Stimulated activated CD4-positive, alpha-beta T cell treated with anti-CD3 and anti-CD28 coated beads, Interleukin-4, amount 100 ng/mL, for 1 hour (primary cell): ENCODE measurements around the gene CYB561D1.

Experiments used
- DNase-seq: peaks from one replicate; pipeline ENCODE4 v3.0.0-alpha.2; 2020

CYB561D1 gene

GRCh38 chr1:109482242-109482641 lies 11.7 kb upstream of the CYB561D1 start:
- DNase-seq, result no peak

- peak; percentile 29 for DNase-seq
Observed at GRCh38 chr1:109482791-109483671, 10.9 kb upstream of the CYB561D1 start.

DNA sequence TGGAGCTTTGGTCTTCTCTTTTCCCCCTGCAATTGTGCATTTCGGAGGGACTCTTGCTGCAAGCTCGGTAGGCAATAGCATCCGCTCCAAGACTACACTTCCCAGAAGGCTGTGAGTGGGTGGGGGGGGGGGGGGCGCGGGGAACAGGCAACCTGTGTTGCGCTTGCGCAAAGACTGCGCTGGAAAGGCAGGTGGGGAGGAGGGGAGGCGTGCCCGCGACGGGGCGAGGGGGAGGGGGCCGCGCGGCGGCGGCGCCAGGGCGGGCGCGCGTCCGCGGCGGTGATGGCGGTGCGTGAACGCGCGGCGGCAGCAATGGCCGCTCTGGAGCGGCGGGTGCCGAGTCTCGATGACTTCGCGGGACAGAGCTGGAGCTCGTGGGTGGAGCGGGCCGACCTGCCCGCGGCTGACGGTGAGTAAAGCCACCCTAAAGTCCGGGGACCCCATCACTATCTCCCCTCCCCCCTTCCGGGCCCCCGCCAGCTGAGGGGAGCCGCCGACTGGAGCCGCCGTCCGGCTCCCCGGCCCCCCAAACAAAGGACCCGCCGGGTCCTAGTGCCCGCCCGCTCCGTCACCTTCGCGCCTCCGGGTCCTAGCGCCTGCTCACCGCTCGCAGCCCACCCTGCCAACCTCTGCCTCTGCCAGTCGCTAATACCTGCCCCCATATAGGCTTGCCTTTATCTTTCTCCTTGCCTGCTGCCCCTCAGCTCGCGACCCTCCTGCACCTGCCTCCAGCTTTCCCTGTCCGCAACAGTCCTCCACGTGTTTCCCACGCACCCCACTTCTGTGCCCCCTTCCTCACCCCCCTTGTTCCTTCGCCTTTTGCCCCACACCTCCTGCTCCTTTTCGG lies 10.0 kb upstream of the CYB561D1 start, which contains the start of gene ATXN7L2:
Gene ATXN7L2, plus strand, starts transcription at position 234 of the 847 bp plus-strand sequence. Its CDS starts 49 bp downstream, at position 283.
- DNase-seq, result peak; percentile 90

DNA sequence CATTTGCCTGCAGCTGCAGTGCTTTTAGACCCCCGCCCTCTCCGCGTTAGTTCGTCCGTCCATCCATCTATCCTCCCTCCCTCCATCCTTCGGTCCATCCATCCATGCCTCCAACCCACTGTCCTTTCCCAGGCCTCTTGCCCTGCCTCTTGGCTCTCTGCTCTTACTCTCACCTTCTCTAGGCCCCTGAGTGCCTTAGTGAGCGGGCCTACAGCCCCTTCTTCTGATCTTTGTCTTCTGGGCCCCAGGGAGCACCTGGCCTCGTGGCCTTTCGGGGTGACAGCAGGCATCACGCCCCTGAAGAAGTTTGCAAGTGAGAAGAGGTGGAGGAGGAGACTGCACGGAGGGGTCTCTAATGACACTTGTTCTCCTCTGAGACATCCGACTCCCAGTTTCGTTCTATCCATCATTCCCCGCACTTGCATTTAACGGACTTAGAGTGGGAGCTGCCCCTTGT lies 9.3 kb upstream of the CYB561D1 start:
- DNase-seq, result no peak

- DNase-seq, result no peak
Observed at GRCh38 chr1:109485001-109485400, 8.9 kb upstream of the CYB561D1 start.

- no peak for DNase-seq
Observed at GRCh38 chr1:109487261-109487660, 6.6 kb upstream of the CYB561D1 start.

DNA sequence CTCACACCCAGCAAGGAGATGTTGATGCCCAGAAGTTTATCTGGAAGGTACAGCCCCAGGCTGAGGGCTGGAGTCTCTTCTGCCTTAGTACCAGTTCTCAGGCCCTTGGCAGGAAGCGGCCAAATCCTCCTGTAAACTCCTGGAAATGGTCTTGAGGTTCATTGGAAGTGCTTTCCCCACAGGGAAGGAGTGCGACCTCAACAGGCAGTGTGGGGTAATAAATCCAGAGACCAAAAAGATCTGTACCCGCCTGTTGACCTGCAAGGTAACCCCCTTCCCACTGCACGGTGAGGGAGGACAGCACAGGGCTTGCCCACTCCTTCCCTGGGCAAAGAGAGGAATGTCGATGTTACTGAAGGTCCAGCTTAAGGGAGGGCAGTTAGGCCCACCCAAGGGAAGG lies 5.7 kb upstream of the CYB561D1 start:
- no peak for DNase-seq

- DNase-seq, result no peak
Observed at GRCh38 chr1:109488696-109489095, 5.2 kb upstream of the CYB561D1 start.

GRCh38 chr1:109490029-109490933 lies 3.6 kb upstream of the CYB561D1 start:
- DNase-seq, result peak; percentile 76

DNA sequence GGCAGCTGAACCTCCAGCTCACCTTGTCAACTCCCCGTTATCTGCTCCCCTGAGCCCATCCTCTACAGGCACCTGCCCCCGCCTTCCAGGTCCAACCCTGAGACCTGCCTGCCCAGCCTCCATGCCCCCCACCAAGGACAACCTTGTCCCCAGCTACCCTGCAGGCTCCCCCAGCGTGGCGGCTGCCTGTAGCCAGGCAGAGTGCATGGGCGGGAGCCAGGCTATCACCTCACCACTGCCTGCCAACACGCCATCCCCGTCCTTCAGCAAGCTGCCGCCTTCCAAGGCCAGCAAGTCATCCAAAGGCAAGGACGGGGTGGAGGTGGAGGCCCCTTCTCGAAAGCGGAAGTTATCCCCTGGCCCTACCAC lies 3.0 kb upstream of the CYB561D1 start:
- DNase-seq, result no peak

DNA sequence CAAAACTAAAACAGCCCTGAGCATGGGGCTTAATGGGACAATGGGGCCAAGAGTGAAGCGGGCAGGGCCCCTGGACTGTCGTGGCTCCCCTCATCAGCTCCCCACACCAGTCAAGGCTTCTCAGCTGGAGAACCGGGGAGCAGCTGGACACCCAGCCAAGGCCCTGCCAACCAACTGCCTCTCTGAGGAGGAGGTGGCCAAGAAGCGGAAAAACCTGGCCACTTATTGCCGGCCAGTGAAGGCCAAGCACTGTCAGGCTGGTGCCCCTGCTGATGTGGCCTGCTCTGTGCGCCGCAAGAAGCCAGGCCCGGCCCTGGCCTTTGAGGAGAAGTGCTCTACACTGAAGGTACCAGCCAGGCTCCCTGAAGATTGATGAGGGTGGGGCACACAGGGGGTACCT lies 2.5 kb upstream of the CYB561D1 start:
- no peak for DNase-seq

GRCh38 chr1:109492779-109493178 lies 1.1 kb upstream of the CYB561D1 start:
- no peak for DNase-seq

GRCh38 chr1:109493227-109493626 lies 667 bp upstream of the CYB561D1 start:
- no peak for DNase-seq

DNA sequence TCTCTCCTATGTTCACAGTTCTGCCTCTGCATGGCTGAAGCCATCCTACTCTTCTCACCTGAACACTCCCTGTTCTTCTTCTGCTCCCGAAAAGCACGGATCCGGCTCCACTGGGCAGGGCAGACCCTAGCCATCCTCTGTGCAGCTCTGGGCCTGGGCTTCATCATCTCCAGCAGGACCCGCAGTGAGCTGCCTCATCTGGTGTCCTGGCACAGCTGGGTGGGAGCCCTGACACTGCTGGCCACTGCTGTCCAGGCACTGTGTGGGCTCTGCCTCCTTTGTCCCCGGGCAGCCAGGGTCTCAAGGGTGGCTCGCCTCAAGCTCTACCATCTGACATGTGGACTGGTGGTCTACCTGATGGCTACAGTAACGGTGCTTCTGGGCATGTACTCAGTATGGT lies 1.8 kb downstream of the CYB561D1 start:
- DNase-seq, result no peak

DNA sequence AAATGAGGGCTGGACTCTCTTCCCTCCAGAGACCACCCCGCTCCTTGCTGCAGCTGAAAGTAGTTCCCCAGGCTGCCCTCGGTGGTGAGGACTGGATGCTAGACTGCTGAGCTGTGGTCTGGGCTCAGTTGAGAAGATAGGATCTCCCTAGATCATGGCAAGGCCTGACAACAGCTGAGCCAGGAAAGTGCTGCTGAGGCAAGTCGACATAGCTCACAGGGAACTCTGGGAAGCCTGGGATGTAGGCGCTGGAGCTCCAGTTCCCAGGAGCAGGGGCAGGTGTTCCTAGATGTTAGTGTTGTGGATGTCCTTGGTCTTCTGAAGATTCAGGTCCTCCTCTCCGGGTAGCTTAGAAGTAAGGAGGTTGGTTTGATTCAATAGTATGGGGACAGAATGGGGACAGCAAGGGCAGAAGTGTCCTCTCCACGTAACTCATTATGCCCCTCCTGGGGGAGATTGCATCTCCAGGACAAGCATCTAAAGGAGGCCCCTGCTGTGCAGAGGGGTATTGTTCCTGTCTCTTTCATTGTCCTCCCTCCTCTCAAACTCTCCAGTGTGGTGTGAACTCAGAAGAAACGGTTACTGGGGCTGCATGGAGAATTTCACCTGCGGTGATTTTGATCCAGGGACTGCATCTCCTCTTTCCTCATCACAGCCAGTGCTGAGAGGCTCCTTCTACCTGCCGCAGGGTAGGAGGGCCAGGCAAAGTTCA lies 3.7 kb downstream of the CYB561D1 start:
- no peak for DNase-seq

GRCh38 chr1:109498161-109498801 lies 4.4 kb downstream of the CYB561D1 start:
- DNase-seq, result peak; percentile 43

GRCh38 chr1:109499081-109499480 lies 5.2 kb downstream of the CYB561D1 start:
- no peak for DNase-seq

GRCh38 chr1:109499661-109500536 lies 6.0 kb downstream of the CYB561D1 start:
- peak; percentile 63 for DNase-seq

DNA sequence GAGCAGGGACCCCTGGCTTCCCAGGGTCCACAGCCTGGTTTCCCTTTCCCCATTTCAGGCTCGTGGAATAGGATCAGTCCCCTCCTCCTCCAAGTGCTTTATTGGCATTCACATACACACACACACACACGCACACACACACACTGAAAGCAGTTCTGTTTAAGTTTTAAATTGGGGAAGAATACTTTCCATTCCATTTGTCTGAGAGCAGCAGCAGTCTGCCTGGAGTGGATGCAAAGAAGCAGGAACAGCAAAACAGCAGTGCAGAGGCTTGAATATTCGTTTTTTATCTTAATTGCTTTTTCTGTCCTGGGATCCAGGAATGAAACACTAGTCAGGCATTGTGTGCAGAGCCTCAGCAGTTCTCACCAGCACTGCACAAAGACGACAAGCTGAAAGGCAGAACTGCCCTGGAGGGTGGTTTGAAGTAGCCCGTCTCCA lies 7.1 kb downstream of the CYB561D1 start:
- DNase-seq, result no peak

- no peak for DNase-seq
Observed at GRCh38 chr1:109501644-109502363, 7.9 kb downstream of the CYB561D1 start.
